Keratinocyte (primary cell): Measurements from ENCODE around the gene ADCY4.

ENCODE experiments used
- CTCF ChIP-seq, 3 experiments: IDR thresholded peaks in 1 of 3; conservative IDR thresholded peaks in 1 of 3; optimal IDR thresholded peaks in 1 of 3; 2 replicates in 2 of 3; 3 replicates in 1 of 3; pipeline versions ENCODE3 to v1.5.1; 2011; ENCODE audit warnings: low read length in 3 of 3, mild to moderate bottlenecking in 3 of 3, moderate library complexity in 2 of 3, control low read depth in 1 of 3, inconsistent platforms in 1 of 3; ENCODE audit not compliant: insufficient read depth in 2 of 3; ENCODE audit errors: extremely low read depth in 1 of 3
- EZH2 ChIP-seq: IDR thresholded peaks from one replicate; pipeline ENCODE4 v1.6.1; 2012; ENCODE audit warnings: inconsistent platforms, mild to moderate bottlenecking, low read length, moderate library complexity

GRCh38 chr14:24307156-24307574, 27.7 kb downstream of the ADCY4 start:
- TF ChIP-seq CTCF (optimal IDR thresholded peaks at IDR 0.05 in 1 of 3, IDR thresholded peaks at IDR 0.05 in 1 of 3, conservative IDR thresholded peaks at IDR 0.05 in 1 of 3; ENCODE audit: extremely low read depth in 1 of 3, insufficient read depth in 2 of 3, low read length in 3 of 3) = no peak
- no peak for TF ChIP-seq EZH2
